Stimulated activated CD8-positive, alpha-beta memory T cell treated with anti-CD3 and anti-CD28 coated beads, Interleukin-12 subunit alpha, Interleukin-12 subunit beta, amount 100 ng/mL, for 24 hours (primary cell): ENCODE data around the gene ZNF311.
"Not testable (repeated sequence)": the region's sequence is repeated elsewhere in the genome, so short reads cannot be mapped to it uniquely, and the experiment has no call there.

ENCODE experiments used
- DNase-seq: peaks from one replicate; pipeline ENCODE4 v3.0.0-alpha.2; 2020; ENCODE audit errors: extremely low read depth

ZNF311 gene

DNA sequence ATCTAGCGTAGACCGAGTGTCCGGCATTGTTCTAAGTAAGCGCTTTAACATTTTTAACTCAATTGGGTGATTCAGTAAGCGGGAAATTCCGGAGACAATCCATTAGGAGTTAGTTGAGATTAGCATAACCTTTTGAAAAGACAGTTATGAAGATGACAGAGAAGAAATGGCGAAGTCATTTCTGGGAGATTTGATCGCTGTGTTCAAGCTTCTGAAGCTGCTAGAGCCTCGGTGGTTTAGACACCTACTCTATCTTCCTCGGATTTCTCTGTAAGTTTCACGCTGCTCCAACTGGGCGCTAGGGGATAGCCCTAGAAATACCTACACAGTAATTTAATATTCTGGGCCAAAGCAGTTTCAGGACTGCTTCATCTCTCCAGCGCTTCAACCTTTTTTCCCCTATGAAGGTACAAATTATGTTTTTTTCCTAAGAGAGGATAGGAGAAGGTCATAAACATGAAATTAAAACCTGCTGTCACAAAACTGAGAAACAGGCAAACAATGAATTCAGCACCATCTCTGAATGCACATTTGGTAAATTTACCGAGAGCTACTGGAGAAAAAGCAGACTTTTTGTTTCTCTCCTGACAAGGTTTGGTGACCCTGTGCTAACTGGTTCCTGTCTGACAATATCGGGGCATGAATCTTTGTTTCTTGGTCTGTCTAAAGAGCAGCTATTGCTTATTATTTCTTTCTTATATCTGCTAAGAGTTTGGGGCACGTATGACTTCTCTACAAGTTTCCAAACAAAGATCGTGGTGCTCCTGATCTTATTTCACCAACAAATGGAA is 22.4 kb downstream of the ZNF311 start:
- no peak for DNase-seq

DNA sequence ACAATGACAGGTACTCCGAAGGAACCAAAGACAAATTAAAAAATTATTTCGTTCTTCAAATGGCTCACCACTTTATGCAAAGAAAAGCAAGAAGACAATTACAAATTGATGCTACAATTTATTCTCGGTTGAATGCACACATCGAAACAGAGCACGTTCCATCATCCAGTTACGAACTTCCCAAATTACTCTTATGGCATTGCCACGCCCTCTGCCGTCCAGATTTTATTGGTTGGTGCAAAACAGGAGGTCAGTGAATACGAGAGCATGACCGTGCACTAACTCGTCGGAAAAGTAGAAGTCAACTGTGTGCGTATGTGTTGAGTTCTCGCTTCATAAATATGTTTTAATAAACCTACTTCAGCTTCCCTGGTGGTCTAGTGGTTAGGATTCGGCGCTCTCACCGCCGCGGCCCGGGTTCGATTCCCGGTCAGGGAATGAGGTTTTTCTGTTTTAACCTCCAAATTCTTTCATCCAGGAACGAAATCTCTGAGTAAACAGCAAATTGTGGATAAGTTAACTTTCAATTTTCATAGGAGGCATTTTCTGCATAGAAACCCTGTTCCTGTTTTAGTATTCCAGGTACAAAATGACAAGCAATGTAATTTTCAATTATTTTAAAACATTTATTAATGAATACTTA is 23.2 kb downstream of the ZNF311 start:
- DNase-seq: peak; percentile 38

DNA sequence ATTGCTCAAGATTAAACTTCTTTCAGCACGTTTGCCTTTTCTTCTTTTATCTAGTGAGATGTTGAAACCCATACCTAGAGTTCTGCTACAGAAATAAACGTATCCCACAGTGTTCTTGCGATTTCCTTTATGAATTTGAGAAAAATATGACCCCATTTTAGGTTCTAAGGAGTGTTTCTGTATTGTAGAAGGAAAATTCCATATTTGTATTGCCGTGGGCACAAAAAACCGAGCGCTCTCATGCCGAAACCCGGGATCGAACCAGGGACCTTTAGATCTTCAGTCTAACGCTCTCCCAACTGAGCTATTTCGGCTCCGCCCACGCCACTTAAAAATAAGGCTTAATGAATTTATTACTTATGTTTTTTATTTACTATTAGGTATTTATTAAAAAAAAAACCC is 23.7 kb downstream of the ZNF311 start:
- DNase-seq: peak; percentile 30

GRCh38 chr6:28980852-28981430 is 24.2 kb downstream of the ZNF311 start:
- no peak for DNase-seq

- no peak for DNase-seq
These were observed 24.8 kb downstream of the ZNF311 start for GRCh38 chr6:28980137-28980851.

GRCh38 chr6:28979679-28980078 is 25.4 kb downstream of the ZNF311 start:
- no peak for DNase-seq

DNA sequence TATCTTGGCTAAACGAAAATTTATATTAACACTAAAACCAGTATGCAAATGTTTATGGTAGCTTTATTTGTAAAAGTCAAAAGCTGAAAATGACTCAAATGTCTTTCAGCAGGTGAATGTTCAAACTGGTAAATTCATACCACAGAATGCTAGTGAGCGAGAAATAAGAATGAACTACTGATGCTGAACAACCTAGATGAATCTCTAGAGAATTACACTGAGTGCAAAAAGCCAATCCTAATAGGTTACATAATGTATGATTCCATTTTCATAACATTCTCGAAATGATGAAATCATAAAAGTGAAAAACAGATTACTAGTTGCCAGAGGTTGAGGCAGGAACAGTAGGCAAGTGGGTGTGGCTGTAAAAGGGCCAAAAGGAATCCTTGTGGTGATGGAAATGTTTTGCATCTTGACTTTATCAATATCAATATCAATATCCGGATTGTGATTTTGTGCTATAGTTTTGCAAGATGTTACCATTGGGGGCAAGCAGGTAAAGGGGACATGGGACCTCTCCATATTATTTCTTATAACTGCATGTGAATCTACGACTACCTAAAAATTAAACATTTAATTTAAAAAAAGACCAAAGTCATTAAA is 26.1 kb downstream of the ZNF311 start:
- DNase-seq: no peak

DNA sequence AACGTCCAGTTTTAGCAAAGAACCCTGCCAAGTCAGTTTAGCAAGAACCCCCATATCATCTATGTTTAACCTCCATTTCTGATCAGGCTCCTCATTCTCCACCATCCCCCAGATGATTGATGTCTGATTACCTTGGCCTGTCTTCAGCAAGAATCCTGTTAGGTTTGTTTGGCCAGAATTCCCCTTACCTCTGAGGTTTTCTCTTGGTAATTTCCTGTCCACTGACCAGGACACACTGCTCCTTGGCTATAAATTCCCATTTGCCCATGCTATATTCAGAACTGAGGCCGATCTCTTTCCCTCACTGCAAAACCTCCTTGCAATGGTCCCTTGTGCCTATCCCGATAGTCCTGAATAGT is 27.0 kb downstream of the ZNF311 start:
- no peak for DNase-seq

GRCh38 chr6:28977341-28978132 is 27.6 kb downstream of the ZNF311 start:
- DNase-seq: no peak

DNA sequence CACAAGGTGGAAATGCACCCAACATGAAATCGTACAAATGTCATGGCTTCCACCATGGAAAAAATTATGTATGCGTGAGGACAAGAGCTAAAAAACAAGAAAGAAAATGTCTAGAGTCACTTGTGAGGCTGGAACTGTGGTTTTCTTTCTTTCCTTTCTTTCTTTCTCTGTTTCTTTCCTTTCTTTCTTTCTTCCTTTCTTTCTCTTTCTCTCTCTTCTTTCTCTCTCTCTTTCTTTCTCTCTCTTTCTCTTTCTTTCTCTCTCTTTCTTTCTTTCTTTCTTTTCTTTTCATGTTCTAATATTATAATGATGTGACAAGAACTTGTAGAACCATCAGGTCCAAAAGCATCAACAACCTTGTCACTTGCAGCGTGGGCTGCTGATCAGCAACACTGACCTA is 28.4 kb downstream of the ZNF311 start:
- DNase-seq: no peak

GRCh38 chr6:28974505-28974904 is 30.6 kb downstream of the ZNF311 start:
- no peak for DNase-seq

GRCh38 chr6:28970056-28970455 is 35.1 kb downstream of the ZNF311 start:
- DNase-seq: not testable (repeated sequence)

DNA sequence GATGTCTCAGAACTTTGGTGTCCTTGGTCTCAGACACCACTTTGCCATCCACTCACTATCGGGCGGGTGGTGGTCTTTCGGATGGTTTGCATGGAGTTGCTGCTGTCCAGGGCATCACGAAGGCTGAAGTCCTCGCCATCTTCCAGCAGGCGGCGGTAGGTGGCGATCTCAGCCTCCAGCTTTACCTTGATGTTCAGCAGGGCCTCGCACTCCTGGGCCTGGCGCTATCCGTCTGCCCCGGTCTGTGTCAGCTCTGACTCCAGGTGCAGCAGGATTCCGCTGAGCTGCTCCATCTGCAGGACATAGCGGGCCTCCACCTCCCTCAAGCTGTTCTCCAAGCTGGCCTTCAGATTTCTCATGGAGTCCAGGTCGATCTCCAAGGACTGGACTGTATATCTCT is 36.0 kb downstream of the ZNF311 start:
- DNase-seq: no peak

DNA sequence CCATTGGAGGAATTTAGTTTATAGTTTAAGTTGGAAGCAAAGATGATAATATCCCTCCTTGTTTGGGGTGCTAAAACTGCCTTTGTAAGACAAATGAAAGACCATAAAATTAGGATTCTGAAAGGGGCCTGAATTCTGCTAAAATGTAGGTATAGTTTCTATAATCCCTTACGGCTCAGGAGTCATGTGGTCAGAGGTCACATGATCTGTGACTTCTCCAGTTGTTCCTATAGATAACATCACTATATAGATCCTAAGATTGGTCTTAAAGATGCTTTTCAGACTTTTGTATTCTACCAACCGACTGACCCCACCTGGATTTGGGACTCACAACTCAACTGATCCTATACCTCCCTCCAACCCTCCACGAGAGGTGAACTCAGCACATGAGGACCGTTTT is 36.6 kb downstream of the ZNF311 start:
- DNase-seq: no peak

DNA sequence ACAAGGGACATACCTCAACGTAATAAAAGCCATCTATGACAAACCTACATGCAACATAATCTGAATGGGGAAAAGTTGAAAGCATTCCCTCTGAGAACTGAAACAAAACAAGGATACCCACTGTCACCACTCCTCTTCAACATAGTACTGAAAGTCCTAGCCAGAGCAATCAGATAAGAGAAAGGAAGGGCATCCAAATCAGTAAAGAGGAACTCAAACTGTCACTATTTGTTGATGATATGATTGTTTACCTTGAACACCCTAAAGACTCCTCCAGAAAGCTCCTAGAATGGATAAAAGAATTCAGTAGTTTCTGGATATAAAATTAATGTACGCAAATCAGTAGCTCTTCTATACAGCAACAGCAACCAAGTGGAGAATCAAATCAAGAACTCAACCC is 39.4 kb downstream of the ZNF311 start:
- no peak for DNase-seq

DNA sequence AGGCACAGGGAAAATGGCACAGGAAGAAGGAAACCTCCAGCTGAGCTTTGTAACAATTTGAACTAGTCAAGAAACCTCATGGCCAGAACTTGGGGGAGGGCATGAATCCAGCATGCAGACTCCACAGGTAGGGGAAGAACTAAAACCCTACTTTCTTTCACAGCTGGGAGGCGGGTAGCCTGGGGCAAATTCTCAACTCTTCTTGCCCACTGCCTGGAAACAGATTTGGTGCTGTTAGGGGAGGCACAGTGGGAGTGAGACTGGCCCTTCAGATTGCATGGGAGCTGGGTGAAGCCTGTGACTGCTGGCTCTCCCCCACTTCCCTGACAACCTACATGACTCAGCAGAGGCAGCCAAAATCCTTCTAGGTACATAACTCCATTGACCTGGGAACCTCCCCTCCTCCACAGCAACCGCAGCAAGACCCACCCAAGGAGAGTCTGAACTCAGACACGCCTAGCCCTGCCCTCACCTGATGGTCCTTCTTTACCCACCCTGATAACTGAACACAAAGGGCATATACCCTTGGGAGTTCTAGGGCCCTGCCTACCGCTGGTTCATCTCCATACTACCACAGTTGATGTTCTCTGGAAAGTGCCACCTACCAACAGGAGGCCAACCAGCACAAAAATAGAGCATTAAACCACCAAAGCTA is 44.1 kb downstream of the ZNF311 start:
- no peak for DNase-seq

DNA sequence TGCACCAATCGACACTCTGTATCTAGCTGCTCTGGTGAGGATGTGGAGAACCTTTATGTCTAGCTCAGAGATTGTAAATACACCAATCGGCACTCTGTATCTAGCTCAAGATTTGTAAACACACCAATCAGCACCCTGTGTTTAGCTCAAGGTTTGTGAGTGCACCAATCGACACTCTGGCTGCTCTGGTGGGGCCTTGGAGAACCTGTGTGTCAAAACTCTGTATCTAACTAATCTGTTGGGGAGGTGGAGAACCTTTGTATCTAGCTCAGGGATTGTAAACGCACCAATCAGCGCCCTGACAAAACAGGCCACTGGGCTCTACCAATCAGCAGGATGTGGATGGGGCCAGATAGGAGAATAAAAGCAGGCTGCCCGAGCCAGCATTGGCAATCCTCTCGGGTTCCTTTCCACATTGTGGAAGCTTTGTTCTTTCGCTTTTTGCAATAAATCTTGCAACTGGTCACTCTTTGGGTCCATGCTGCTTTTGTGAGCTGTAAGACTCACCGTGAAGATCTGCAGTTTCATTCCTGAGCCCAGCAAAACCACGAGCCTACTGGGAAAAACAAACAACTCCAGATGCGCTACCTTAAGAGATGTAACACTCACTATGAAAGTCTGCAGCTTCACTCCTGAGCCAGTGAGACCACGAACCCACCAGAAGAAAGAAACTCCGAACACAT is 46.4 kb downstream of the ZNF311 start:
- DNase-seq: not testable (repeated sequence)

DNA sequence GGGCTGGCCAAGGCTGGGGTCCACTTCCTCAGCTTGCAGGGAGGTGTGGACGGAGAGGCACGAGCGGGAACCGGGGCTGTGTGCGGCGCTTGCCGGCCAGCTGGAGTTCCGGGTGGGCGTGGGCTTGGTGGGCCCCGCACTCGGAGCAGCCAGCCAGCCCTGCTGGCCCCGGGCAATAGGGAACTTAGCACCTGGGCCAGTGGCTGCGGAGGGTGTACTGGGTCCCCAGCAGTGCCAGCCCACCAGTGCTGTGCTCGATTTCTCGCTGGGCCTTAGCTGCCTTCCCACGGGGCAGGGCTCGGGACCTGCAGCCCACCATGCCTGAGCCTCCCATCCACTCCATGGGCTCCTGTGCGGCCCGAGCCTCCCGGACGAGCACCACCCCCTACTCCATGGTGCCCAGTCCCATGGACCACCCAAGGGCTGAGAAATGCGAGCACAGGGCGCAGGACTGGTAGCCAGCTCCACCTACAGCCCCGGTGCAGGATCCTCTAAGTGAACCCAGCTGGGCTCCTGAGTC is 47.3 kb downstream of the ZNF311 start:
- DNase-seq: not testable (repeated sequence)

DNA sequence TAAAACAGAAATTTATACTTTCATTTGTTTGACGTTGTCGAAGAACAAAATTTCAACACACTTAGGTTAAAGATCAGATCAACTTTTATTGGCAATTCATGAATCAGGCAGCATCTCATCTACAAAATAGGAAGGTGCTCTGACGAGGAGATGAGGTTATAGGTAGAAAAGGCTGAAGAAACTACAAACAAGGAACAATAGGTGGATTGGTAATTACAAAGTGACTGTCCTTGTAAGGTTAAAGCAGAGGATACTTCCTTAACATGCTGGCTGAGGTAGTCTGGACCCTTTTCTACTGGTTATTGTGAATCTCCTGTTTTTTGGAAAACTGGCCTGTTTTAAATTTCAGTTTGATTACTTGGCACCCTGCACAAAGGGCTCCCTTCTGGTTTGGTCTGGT is 48.8 kb downstream of the ZNF311 start:
- DNase-seq: no peak
